ENCODE results near the gene ERBB4.
"Not testable (repeated sequence)": the region's sequence is repeated elsewhere in the genome, so short reads cannot be mapped to it uniquely, and the experiment has no call there.

ERBB4 gene

DNA sequence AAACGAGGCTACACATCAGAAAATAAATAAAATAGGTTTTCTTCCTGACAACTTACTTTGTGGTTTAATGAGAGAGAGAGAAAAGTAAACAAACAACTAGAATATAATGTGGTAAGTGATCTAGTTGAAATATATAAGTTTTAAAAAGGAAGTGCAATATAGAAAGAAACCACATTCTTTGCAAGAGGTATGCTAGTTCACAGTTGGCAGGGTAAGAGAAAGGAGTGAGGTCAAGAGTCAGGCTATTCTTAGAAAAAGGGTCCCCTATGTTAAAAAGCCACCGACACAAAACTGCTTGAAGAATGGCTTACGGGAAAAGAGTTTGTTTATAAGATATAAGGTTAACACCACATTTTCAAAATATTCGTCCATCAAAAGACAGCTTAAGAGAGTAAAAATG lies 462.1 kb downstream of the ERBB4 start:
- DNase-seq (ENCODE audit: low spot score): no peak

DNA sequence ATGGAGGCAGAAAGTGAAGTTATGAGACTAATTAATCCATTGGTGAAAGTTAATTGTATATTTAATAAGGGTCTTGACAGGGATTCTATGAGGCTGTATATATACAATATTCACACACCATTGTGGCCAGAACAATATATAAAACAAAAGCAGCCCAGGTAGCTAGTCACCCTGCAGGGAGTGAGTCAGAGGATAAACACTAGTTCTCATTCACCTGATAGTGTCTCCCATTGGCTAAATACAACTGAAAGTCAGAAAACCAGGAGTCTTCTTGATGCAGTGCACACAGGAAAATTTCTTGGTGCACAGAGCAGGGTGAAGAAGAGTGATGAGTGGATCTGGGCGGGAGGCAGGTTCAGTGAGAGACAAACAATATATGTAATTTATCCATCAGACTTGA lies 465.2 kb downstream of the ERBB4 start:
- DNase-seq (ENCODE audit: low spot score): no peak

DNA sequence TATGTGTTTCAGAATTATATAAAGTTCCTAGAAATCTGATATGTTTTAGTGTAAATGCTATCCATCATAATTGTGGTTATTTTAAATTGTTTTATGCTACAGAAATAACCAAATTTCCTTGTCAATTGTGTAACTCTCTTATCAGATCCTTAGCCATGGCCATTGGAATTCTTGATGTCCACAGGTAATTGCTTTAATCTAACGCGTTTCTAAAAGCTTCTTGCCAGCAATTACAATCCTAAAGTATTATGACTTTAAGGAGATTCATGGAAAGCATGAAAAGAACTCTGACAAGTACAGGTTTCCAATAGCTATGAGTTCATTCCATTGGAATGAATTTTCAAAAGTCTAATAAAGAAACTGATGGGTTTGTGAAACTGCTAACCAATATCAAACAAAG lies 472.1 kb downstream of the ERBB4 start:
- no peak for DNase-seq (ENCODE audit: low spot score)

- no peak for DNase-seq (ENCODE audit: low spot score)
These were observed 474.3 kb downstream of the ERBB4 start for GRCh38 chr2:212064318-212064717.

DNA sequence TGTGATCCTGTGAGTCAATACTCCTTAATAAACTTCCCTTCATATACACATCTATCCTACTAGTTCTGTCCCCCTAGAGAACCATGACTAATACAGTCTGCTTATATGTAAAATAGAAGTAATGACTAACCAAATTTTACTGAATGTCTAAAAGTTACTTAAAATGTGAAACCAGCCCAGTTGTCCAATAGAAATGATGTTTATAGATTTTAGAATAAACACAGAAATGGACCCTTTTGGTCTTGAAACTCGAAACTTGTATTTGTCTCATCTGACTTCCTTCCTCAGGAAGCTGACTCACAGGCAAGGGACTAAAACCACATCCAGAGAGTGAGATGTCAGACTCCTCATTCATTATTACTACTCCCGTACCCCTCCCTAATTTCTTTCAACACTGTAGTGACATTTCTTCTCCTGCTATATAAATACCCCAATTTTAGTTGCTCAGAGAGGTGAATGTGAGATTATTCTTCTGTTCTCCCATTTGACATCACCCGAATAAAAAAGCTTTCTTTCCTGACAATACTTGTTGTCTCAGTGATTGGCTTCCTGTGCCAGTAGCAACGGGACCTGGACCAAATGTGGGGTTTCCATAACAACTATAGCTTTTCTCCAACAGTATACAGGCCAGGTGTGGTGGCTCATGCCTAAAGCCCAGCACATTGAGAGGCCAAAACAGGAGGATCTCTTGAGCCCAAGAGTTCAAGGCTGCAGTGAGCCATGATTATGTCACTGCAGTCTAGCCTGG lies 486.0 kb downstream of the ERBB4 start:
- DNase-seq (ENCODE audit: low spot score): peak; percentile 50

GRCh38 chr2:212050871-212051270 lies 487.7 kb downstream of the ERBB4 start:
- no peak for DNase-seq (ENCODE audit: low spot score)

- no peak for DNase-seq (ENCODE audit: low spot score)
These were observed 496.0 kb downstream of the ERBB4 start for GRCh38 chr2:212042562-212042961.

DNA sequence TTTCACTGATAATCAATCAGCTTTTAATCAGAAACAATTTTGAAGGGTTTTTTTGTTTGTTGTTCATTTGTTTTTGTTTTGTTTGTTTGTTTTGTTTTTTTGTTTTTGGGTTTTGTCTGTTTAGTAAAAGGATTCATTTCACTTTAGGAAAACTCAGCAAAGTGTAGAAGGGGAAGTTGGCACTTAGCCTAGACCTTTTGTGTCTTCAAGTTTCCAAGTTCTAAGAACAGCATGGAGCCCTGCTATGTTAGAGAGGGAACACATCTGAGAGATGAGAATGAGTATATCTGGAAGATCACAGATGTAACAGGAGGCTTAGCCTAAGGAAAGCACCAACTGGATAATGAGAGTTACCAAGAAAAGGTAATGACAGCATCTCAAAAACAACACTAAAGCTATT lies 501.5 kb downstream of the ERBB4 start:
- DNase-seq (ENCODE audit: low spot score): no peak

- DNase-seq (ENCODE audit: low spot score): no peak
These were observed 503.6 kb downstream of the ERBB4 start for GRCh38 chr2:212034841-212035585.

DNA sequence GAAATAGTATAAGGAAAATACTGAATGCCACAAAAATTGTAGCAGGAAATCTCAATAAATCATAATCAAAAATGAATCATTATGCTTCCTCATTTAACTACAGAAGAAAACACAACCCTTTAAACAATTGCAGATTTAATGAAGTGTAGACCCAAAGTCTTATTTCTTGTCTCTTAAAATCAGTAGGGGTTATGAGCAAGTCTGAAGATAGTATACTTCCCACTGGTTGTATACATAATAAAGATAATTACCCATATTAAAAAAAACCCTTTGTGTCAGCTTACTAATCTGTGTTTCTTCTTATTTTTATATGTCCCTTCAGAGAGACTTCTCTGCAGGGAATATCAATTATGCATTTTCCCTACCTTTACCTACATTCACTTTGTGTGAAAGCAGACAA lies 504.7 kb downstream of the ERBB4 start:
- no peak for DNase-seq (ENCODE audit: low spot score)

- DNase-seq (ENCODE audit: low spot score): no peak
These were observed 505.9 kb downstream of the ERBB4 start for GRCh38 chr2:212032536-212033219.

DNA sequence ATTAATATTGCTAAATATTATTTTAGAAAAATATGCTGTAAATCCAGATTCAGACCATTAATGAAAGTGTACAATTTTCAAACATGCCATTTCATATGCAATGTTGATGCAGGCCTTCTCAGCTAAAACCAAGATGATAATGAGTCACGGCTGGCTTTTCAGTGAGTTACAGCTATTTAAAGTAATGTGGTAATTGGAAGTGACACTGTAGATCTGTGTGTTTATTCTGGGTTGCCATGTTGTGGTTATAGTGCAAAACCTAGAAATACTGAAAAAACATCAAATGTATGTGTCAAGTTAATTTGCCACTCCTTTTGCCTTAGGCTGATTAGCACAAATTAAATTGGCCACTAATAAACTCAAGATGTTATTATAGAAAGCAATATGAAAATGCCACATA lies 506.6 kb downstream of the ERBB4 start:
- peak; percentile 8 for DNase-seq (ENCODE audit: low spot score)

GRCh38 chr2:212030709-212031108 lies 507.9 kb downstream of the ERBB4 start:
- DNase-seq (ENCODE audit: low spot score): no peak

DNA sequence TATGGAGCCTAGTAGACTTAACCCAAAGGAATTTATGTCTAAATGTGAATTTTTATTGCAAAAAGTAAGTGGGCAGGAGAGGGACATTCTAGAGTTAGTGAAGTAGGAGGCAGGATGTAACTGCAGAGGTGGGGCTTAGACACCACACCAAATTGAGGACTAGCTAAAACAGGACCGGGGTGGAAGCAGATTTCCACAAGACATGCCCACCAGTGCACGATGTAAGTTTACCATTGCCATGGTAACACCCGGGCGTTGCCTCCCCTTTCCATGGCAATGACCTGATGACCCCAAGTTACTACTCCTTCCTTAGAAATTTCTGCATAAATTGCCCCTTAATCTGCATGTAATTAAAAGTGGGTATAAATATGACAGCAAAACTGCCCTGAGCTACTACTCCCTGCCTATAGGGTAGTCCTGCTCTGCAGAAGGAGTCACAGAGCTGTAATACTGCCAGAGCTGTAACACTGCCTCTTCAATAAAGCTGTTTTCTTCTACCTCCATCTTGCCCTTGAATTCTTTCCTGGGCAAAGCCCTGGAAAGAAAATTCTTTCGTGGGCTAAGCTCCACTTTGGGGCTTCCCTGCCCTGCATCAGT lies 509.7 kb downstream of the ERBB4 start:
- no peak for DNase-seq (ENCODE audit: low spot score)

- DNase-seq (ENCODE audit: low spot score): no peak
These were observed 510.6 kb downstream of the ERBB4 start for GRCh38 chr2:212027681-212028628.

- DNase-seq (ENCODE audit: low spot score): no peak
These were observed 514.6 kb downstream of the ERBB4 start for GRCh38 chr2:212024040-212024439.

- DNase-seq (ENCODE audit: low spot score): no peak
These were observed 515.6 kb downstream of the ERBB4 start for GRCh38 chr2:212022966-212023365.

DNA sequence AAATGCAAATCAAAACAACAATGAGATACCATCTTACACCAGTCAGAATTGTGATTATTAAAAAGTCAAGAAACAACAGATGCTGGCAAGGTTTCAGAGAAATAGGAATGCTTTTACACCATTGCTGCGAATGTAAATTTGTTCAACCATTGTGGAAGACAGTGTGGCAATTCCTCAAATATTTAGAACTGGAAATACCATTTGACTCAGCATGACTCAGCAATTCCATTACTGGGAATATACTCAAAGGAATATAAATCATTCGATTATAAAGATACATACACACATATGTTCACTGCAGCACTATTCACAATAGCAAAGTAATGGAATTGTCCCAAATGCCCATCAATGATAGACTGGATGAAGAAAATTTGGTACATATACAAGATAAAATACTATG lies 516.7 kb downstream of the ERBB4 start:
- DNase-seq (ENCODE audit: low spot score): no peak

GRCh38 chr2:212015588-212015987 lies 523.0 kb downstream of the ERBB4 start:
- DNase-seq (ENCODE audit: low spot score): no peak

- no peak for DNase-seq (ENCODE audit: low spot score)
These were observed 525.0 kb downstream of the ERBB4 start for GRCh38 chr2:212013626-212014025.

- DNase-seq (ENCODE audit: low spot score): not testable (repeated sequence)
These were observed 528.3 kb downstream of the ERBB4 start for GRCh38 chr2:212010305-212010704.
